GM23338 (cell line): ENCODE data around the gene RXRG. TPM values are rescaled to one million over a fixed set of nuclear protein-coding genes. Genes with fewer than 3 reads are reported as not detected.

Source experiments
- ATAC-seq: fragments of 200-7000 bp; cut with Tn5 transposase; 3 replicates; pipeline ENCODE4 v1.9.1; 2020
- DNase-seq: peaks from one replicate; pipeline ENCODE4 v3.0.0-alpha.2; 2015; ENCODE audit warnings: low spot score
- H2AFZ ChIP-seq: fragments of 200-600 bp; sonication (generic); 2 replicates; pipeline ENCODE4 v1.8.0; 2016; ENCODE audit warnings: antibody characterized with exemption, mild to moderate bottlenecking, moderate library complexity
- H3F3A ChIP-seq: fragments of 200-600 bp; sonication (generic); replicated peaks from 2 replicates; pipeline ENCODE4 v1.8.0; 2017; ENCODE audit warnings: antibody characterized with exemption, mixed run types, low read depth
- H3K27ac ChIP-seq: fragments of 200-600 bp; sonication (generic); 2 replicates; pipeline ENCODE4 v1.6.1; 2016; ENCODE audit warnings: low read depth
- H3K27me3 ChIP-seq: fragments of 200-600 bp; sonication (generic); 2 replicates; pipeline ENCODE4 v1.8.0; 2016; ENCODE audit warnings: mild to moderate bottlenecking, mixed run types, moderate library complexity; ENCODE audit not compliant: insufficient read depth
- H3K36me3 ChIP-seq: fragments of 200-600 bp; sonication (generic); 2 replicates; pipeline ENCODE4 v1.8.0; 2016; ENCODE audit warnings: mild to moderate bottlenecking; ENCODE audit not compliant: insufficient read depth
- H3K4me1 ChIP-seq: fragments of 200-600 bp; sonication (generic); 2 replicates; pipeline ENCODE4 v1.8.0; 2016; ENCODE audit warnings: mild to moderate bottlenecking, moderate library complexity; ENCODE audit not compliant: insufficient read depth
- H3K4me2 ChIP-seq: fragments of 200-600 bp; sonication (generic); 2 replicates; pipeline ENCODE4 v1.7.1; 2017; ENCODE audit warnings: mixed run types
- H3K4me3 ChIP-seq: fragments of 200-600 bp; sonication (generic); 2 replicates; pipeline ENCODE4 v1.6.1; 2016; ENCODE audit warnings: mixed run types
- H3K79me2 ChIP-seq: fragments of 200-600 bp; sonication (generic); replicated peaks from 2 replicates; pipeline ENCODE4 v1.8.0; 2017; ENCODE audit warnings: mild to moderate bottlenecking; ENCODE audit not compliant: insufficient read depth
- H3K9me2 ChIP-seq: fragments of 200-600 bp; sonication (generic); 2 replicates; pipeline ENCODE4 v1.8.0; 2017; ENCODE audit not compliant: insufficient read depth
- H4K20me1 ChIP-seq: fragments of 200-600 bp; sonication (generic); replicated peaks from 2 replicates; pipeline ENCODE4 v1.8.0; 2017; ENCODE audit warnings: mild to moderate bottlenecking; ENCODE audit not compliant: insufficient read depth
- H3K27ac Mint-ChIP-seq: 2 replicates; pipeline ENCODE4 v1.8.0; 2020; ENCODE audit warnings: inconsistent platforms, mild to moderate bottlenecking, moderate library complexity, mixed read lengths
- H3K27me3 Mint-ChIP-seq: 3 replicates; pipeline ENCODE4 v1.8.0; 2022; ENCODE audit warnings: low read depth, mild to moderate bottlenecking, moderate library complexity, mixed read lengths, inconsistent platforms; ENCODE audit not compliant: insufficient read depth, poor library complexity
- H3K36me3 Mint-ChIP-seq: 3 replicates; pipeline ENCODE4 v1.8.0; 2021; ENCODE audit warnings: low read depth, mild to moderate bottlenecking, inconsistent platforms, moderate library complexity, mixed read lengths
- H3K4me1 Mint-ChIP-seq: 3 replicates; pipeline ENCODE4 v1.8.0; 2020; ENCODE audit warnings: mild to moderate bottlenecking, inconsistent platforms, mixed read lengths
- H3K4me3 Mint-ChIP-seq: 3 replicates; pipeline ENCODE4 v1.8.0; 2021; ENCODE audit warnings: moderate library complexity, mild to moderate bottlenecking, inconsistent platforms, mixed read lengths
- H3K9me3 Mint-ChIP-seq: 3 replicates; pipeline ENCODE4 v1.8.0; 2020; ENCODE audit warnings: moderate library complexity, mild to moderate bottlenecking, inconsistent platforms, mixed read lengths
- CREB1 ChIP-seq: fragments of 250-450 bp; sonication (Bioruptor Pico); IDR thresholded peaks from 2 replicates; pipeline ENCODE4 v1.5.0; 2020; ENCODE audit warnings: low read depth, mild to moderate bottlenecking, moderate library complexity
- EZH2 ChIP-seq: fragments of 200-600 bp; sonication (generic); IDR thresholded peaks from one replicate; pipeline ENCODE4 v1.8.0; 2017; ENCODE audit warnings: antibody characterized with exemption, mild to moderate bottlenecking, low read depth; ENCODE audit not compliant: unreplicated experiment
- EZH2phosphoT487 ChIP-seq: fragments of 200-600 bp; sonication (generic); IDR thresholded peaks from one replicate; pipeline ENCODE4 v1.8.1; 2018; ENCODE audit warnings: antibody characterized with exemption; ENCODE audit not compliant: unreplicated experiment
- JUNB ChIP-seq: IDR thresholded peaks from one replicate; pipeline ENCODE4 v1.6.1; 2016; ENCODE audit warnings: antibody characterized with exemption; ENCODE audit not compliant: unreplicated experiment
- NANOG ChIP-seq: IDR thresholded peaks from 2 replicates; pipeline ENCODE4 v1.6.1; 2016; ENCODE audit warnings: antibody characterized with exemption, borderline replicate concordance
- POLR2AphosphoS5 ChIP-seq: IDR thresholded peaks from 2 replicates; pipeline ENCODE4 v1.6.1; 2016; ENCODE audit warnings: antibody characterized with exemption, low read depth
- STAT1 ChIP-seq: IDR thresholded peaks from one replicate; pipeline ENCODE4 v1.6.1; 2016; ENCODE audit warnings: antibody characterized with exemption; ENCODE audit not compliant: unreplicated experiment
- ZNF114 ChIP-seq: fragments of 250-450 bp; sonication (Bioruptor Pico); IDR thresholded peaks from 2 replicates; pipeline ENCODE4 v1.5.0; 2020; ENCODE audit warnings: mild to moderate bottlenecking, moderate library complexity
- ZNF331 ChIP-seq: fragments of 250-450 bp; sonication (Bioruptor Pico); IDR thresholded peaks from 2 replicates; pipeline ENCODE4 v1.5.0; 2020; ENCODE audit warnings: low read depth, mild to moderate bottlenecking, moderate library complexity
- polyA plus RNA-seq: library from polyadenylated mRNA; unstranded; fragments of >200 nt; fragmentation: Nextera tagmentation; extraction: Ambion mirVana; gene quantifications from 2 replicates; pipeline ENCODE4 v1.2.1, GENCODE V29; 2016
- total RNA-seq: library from RNA; depleted of rRNA; stranded (reverse); fragments of >200 nt; shearing (Covaris generic); gene quantifications from 2 replicates; pipeline ENCODE4 v1.2.3, GENCODE V29; 2014
- TF ChIP-seq, protein P1 (sequence below): IDR thresholded peaks from 2 replicates; pipeline ENCODE4 v1.6.1; 2016; ENCODE audit warnings: antibody characterized with exemption
- TF ChIP-seq, protein P2 (sequence below): IDR thresholded peaks from one replicate; pipeline ENCODE4 v1.6.1; 2018; ENCODE audit warnings: antibody characterized with exemption; ENCODE audit not compliant: unreplicated experiment
- TF ChIP-seq, protein P3 (sequence below): fragments of 250-450 bp; sonication (Bioruptor Pico); IDR thresholded peaks from 2 replicates; pipeline ENCODE4 v1.5.0; 2020; ENCODE audit warnings: mild to moderate bottlenecking, moderate library complexity
- TF ChIP-seq, protein P4 (sequence below), 2 experiments: fragments of 200-600 bp in 1 of 2; sonication (generic) in 1 of 2; conservative IDR thresholded peaks; 2 replicates each; pipeline versions ENCODE4 v1.5.1 to v1.6.1; 2016 to 2017; ENCODE audit warnings: antibody characterized with exemption in 2 of 2, low read depth in 2 of 2, mild to moderate bottlenecking in 2 of 2, moderate library complexity in 1 of 2

RXRG gene
- total and polyA plus RNA-seq, 2 experiments from 2014 or later: not detected

DNA sequence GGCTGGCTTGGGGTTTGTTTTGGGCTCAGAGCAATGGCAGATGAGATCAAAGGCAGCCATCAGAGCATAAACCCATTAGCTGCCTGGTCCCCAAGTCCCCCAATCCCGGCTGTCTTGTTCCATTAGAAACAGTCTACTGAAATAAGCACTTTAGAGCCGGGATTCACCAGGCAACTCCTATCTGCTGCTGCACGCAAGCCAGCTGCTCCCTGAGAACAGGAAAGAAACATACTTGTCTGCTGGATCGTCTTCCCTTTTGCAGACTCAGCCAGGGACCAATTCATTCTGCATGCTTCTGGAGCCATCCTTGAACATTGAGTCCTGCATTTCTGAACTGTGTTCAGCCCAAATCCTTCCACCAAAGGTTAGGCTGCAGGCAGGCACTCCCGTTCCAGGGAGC is 21.8 kb downstream of the RXRG start:
- no peak overlapping the region for H3K4me3 ChIP-seq
- Mint-ChIP-seq H3K4me3 (no peak overlapping the region), H3K9me3 (no peaks in the 10 kb centered on the region), H3K27ac (no peak overlapping the region), H3K36me3 (no peaks in the 10 kb centered on the region), H3K4me1 (no peaks in the 10 kb centered on the region), H3K27me3 (peaks cover 2% of the 10 kb centered on the region)
- no peaks in the 10 kb centered on the region for H3K4me1 ChIP-seq
- H4K20me1 ChIP-seq: no peaks in the 10 kb centered on the region
- H3K27me3 ChIP-seq: no peaks in the 10 kb centered on the region
- H3K27ac ChIP-seq: no peak overlapping the region
- no peaks in the 10 kb centered on the region for H3K36me3 ChIP-seq
- H3F3A ChIP-seq: no peaks in the 10 kb centered on the region
- ATAC-seq (no peak), DNase-seq (no peak)
- no peak for TF ChIP-seq STAT1
- no peak for TF ChIP-seq ZNF114
- TF ChIP-seq, protein P1, sequence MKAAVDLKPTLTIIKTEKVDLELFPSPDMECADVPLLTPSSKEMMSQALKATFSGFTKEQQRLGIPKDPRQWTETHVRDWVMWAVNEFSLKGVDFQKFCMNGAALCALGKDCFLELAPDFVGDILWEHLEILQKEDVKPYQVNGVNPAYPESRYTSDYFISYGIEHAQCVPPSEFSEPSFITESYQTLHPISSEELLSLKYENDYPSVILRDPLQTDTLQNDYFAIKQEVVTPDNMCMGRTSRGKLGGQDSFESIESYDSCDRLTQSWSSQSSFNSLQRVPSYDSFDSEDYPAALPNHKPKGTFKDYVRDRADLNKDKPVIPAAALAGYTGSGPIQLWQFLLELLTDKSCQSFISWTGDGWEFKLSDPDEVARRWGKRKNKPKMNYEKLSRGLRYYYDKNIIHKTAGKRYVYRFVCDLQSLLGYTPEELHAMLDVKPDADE: no peak
- TF ChIP-seq EZH2: no peak
- TF ChIP-seq, protein P2, sequence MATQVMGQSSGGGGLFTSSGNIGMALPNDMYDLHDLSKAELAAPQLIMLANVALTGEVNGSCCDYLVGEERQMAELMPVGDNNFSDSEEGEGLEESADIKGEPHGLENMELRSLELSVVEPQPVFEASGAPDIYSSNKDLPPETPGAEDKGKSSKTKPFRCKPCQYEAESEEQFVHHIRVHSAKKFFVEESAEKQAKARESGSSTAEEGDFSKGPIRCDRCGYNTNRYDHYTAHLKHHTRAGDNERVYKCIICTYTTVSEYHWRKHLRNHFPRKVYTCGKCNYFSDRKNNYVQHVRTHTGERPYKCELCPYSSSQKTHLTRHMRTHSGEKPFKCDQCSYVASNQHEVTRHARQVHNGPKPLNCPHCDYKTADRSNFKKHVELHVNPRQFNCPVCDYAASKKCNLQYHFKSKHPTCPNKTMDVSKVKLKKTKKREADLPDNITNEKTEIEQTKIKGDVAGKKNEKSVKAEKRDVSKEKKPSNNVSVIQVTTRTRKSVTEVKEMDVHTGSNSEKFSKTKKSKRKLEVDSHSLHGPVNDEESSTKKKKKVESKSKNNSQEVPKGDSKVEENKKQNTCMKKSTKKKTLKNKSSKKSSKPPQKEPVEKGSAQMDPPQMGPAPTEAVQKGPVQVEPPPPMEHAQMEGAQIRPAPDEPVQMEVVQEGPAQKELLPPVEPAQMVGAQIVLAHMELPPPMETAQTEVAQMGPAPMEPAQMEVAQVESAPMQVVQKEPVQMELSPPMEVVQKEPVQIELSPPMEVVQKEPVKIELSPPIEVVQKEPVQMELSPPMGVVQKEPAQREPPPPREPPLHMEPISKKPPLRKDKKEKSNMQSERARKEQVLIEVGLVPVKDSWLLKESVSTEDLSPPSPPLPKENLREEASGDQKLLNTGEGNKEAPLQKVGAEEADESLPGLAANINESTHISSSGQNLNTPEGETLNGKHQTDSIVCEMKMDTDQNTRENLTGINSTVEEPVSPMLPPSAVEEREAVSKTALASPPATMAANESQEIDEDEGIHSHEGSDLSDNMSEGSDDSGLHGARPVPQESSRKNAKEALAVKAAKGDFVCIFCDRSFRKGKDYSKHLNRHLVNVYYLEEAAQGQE: no peak
- TF ChIP-seq, protein P3, sequence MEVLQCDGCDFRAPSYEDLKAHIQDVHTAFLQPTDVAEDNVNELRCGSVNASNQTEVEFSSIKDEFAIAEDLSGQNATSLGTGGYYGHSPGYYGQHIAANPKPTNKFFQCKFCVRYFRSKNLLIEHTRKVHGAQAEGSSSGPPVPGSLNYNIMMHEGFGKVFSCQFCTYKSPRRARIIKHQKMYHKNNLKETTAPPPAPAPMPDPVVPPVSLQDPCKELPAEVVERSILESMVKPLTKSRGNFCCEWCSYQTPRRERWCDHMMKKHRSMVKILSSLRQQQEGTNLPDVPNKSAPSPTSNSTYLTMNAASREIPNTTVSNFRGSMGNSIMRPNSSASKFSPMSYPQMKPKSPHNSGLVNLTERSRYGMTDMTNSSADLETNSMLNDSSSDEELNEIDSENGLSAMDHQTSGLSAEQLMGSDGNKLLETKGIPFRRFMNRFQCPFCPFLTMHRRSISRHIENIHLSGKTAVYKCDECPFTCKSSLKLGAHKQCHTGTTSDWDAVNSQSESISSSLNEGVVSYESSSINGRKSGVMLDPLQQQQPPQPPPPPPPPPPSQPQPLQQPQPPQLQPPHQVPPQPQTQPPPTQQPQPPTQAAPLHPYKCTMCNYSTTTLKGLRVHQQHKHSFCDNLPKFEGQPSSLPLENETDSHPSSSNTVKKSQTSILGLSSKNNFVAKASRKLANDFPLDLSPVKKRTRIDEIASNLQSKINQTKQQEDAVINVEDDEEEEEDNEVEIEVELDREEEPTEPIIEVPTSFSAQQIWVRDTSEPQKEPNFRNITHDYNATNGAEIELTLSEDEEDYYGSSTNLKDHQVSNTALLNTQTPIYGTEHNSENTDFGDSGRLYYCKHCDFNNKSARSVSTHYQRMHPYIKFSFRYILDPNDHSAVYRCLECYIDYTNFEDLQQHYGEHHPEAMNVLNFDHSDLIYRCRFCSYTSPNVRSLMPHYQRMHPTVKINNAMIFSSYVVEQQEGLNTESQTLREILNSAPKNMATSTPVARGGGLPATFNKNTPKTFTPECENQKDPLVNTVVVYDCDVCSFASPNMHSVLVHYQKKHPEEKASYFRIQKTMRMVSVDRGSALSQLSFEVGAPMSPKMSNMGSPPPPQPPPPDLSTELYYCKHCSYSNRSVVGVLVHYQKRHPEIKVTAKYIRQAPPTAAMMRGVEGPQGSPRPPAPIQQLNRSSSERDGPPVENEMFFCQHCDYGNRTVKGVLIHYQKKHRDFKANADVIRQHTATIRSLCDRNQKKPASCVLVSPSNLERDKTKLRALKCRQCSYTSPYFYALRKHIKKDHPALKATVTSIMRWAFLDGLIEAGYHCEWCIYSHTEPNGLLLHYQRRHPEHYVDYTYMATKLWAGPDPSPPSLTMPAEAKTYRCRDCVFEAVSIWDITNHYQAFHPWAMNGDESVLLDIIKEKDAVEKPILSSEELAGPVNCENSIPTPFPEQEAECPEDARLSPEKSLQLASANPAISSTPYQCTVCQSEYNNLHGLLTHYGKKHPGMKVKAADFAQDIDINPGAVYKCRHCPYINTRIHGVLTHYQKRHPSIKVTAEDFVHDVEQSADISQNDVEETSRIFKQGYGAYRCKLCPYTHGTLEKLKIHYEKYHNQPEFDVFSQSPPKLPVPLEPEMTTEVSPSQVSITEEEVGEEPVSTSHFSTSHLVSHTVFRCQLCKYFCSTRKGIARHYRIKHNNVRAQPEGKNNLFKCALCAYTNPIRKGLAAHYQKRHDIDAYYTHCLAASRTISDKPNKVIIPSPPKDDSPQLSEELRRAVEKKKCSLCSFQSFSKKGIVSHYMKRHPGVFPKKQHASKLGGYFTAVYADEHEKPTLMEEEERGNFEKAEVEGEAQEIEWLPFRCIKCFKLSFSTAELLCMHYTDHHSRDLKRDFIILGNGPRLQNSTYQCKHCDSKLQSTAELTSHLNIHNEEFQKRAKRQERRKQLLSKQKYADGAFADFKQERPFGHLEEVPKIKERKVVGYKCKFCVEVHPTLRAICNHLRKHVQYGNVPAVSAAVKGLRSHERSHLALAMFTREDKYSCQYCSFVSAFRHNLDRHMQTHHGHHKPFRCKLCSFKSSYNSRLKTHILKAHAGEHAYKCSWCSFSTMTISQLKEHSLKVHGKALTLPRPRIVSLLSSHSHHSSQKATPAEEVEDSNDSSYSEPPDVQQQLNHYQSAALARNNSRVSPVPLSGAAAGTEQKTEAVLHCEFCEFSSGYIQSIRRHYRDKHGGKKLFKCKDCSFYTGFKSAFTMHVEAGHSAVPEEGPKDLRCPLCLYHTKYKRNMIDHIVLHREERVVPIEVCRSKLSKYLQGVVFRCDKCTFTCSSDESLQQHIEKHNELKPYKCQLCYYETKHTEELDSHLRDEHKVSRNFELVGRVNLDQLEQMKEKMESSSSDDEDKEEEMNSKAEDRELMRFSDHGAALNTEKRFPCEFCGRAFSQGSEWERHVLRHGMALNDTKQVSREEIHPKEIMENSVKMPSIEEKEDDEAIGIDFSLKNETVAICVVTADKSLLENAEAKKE (CRISPR knock-in tag): no peak
- no peak for TF ChIP-seq ZNF331
- TF ChIP-seq EZH2phosphoT487: no peak
- no peak for TF ChIP-seq JUNB
- TF ChIP-seq POLR2AphosphoS5: no peak
- no peak for TF ChIP-seq CREB1
- TF ChIP-seq, protein P4, sequence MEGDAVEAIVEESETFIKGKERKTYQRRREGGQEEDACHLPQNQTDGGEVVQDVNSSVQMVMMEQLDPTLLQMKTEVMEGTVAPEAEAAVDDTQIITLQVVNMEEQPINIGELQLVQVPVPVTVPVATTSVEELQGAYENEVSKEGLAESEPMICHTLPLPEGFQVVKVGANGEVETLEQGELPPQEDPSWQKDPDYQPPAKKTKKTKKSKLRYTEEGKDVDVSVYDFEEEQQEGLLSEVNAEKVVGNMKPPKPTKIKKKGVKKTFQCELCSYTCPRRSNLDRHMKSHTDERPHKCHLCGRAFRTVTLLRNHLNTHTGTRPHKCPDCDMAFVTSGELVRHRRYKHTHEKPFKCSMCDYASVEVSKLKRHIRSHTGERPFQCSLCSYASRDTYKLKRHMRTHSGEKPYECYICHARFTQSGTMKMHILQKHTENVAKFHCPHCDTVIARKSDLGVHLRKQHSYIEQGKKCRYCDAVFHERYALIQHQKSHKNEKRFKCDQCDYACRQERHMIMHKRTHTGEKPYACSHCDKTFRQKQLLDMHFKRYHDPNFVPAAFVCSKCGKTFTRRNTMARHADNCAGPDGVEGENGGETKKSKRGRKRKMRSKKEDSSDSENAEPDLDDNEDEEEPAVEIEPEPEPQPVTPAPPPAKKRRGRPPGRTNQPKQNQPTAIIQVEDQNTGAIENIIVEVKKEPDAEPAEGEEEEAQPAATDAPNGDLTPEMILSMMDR (conservative IDR thresholded peaks at IDR 0.05; ENCODE audit: low read depth in 2 of 2): no peak
- no peak for TF ChIP-seq NANOG
- no peaks in the 10 kb centered on the region for H3K9me2 ChIP-seq
- no peak overlapping the region for H2AFZ ChIP-seq
- no peak overlapping the region for H3K4me2 ChIP-seq
- H3K79me2 ChIP-seq: no peaks in the 10 kb centered on the region
